Right ventricle myocardium superior (tissue), 1 donor: ENCODE results near the gene PDE3A. TPM values are rescaled to one million over a fixed set of nuclear protein-coding genes. Genes with fewer than 3 reads are reported as not detected.
A peak's percentile ranks its signal among the peaks of the same experiment; 100 is the strongest.
"Not testable (repeated sequence)": the region's sequence is repeated elsewhere in the genome, so short reads cannot be mapped to it uniquely, and the experiment has no call there.

ENCODE experiments used
- ATAC-seq: fragments of 200-7000 bp; cut with Tn5 transposase; one replicate; pipeline ENCODE4 v1.9.1; 2020; ENCODE audit warnings: mild to moderate bottlenecking; ENCODE audit not compliant: poor library complexity
- DNase-seq: peaks from one replicate; pipeline ENCODE4 v3.0.0-alpha.2; 2020
- intact Hi-C: fragments of 100-400 bp; cut with DNase I; formaldehyde crosslinking; loops from one replicate; pipeline ENCODE4 v1.11.2; 2022
- total RNA-seq: library from RNA; stranded (reverse); fragmentation: NEBNext Ultra II Directional; extraction: Animal tissue kit (Norgen Biotek cat#: 25700); gene quantifications from one replicate; pipeline ENCODE4 v1.2.1, GENCODE V29; 2021
- donor health status: DM: no; HTN: yes; CAD: no; lungs with severe emphysema.

Gene PDE3A
- total RNA-seq, 1 donor from 2014 or later = 153 TPM

DNA sequence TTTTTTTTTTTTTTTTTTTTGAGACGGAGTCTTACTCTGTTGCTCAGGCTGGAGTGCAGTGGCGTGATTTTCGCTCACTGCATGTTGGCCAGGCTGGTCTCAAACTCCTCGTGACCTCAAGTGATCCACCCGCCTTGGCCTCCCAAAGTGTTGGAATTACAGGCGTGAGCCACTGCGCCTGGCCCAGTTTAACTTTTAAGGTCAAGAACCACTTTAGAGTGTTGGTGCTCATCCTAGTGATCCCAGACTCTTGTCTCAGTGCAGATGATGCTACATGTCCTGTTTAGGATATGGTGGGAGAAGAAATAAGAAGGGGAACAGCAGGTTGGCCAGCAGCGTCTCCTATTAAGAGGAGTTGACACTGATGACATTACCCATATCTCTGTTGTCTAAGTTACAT is 246.7 kb downstream of the PDE3A start:
- DNase-seq, intact Hi-C loops: not testable (repeated sequence)
- ATAC-seq = peak; percentile 54

- no peak for DNase-seq
- no peak for ATAC-seq
- intact Hi-C loops = no loop called here
These were observed 247.8 kb downstream of the PDE3A start for GRCh38 chr12:20616093-20616492.

DNA sequence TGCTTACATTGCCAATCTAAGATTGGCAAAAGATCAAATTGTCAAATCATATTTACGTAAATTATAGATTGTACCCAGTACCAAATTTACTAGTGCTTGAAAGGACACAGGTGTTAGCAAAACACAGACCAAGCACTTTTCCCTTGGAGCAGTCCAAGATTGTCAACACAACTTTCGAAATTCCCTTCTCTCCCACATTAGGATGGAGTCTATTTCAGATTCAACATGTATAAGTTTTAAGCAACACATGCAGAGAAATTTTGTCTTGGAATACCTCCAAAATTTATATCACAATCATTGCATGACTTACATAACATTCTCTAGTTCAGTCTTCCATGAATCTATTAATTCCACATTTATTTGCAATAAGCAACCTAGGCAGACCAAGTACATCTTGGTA is 251.9 kb downstream of the PDE3A start:
- ATAC-seq = no peak
- intact Hi-C loops = no loop called here
- no peak for DNase-seq

- intact Hi-C loops = no loop called here
- ATAC-seq (peak; percentile 20), DNase-seq (no peak)
These were observed 256.4 kb downstream of the PDE3A start for GRCh38 chr12:20624718-20625117.

DNA sequence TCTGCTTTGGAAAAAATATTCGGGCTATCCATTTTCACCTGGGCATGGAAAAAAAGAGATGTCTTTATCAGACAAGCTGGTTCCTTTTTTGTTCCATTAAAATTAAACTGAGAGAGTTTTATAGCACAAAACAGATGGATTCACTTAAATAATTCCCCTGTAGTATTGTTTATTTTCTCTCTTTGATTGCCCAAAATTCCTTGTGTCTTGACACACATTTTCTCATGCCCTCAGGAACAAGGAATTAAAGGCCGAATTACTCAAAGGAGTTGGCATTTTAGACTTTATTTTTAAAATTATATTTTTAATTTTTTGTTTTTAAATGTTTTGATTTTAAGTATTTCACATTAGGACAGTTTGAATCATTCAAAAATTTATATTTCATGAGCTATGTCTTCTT is 257.2 kb downstream of the PDE3A start:
- no peak for DNase-seq
- no peak for ATAC-seq
- intact Hi-C loops = no loop called here

DNA sequence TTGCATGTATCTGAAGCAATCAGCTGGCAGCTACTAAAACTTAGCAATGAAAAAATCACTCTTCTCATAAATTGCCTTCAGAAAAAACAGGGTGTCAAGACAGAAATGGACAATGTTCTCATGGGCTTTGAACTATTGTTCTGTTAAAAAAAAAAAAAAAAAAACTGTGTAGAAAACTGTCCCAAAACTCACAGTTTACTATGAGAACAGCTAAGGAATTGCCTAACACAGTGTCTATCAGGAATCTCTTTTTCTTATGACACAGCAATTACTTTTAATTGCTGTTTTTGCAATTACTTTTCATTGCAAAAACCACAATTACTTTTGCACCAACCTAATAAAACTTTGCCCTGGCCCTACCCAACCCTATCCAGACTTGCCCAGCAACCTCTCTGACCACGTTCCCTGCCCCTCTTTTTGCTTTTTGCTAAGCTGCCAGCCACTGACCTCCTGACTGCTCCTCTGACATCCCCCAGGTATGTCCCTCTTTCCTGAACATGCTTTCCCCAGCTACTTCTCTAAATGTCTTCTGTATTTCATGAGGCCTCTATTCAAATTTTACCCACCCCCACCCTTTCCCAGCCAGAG is 258.8 kb downstream of the PDE3A start:
- intact Hi-C loops = no loop called here
- ATAC-seq (peak; percentile 24), DNase-seq (no peak)

- DNase-seq = no peak
- peak; percentile 42 for ATAC-seq
- intact Hi-C loops = no loop called here
These were observed 260.0 kb downstream of the PDE3A start for GRCh38 chr12:20628226-20628787.

DNA sequence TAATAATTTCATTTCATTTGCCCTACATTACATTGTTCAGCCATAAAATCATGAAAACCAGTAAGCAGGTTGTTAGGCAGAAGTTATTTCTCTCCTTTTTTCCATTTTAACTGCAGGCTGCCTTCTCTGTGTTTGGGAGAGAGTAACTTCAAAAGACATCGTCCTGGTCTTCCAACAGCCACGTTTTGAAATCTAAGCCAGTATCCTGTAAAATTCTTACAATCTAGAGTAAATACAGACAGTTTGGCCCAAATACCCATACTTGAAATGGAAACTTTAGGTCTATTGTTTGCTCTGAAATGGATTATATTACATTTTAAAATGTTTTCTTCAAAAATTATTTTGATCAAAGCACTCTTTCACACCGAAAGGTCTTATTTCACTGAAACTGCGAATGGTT is 260.7 kb downstream of the PDE3A start:
- ATAC-seq (no peak), DNase-seq (no peak)
- intact Hi-C loops = no loop called here

DNA sequence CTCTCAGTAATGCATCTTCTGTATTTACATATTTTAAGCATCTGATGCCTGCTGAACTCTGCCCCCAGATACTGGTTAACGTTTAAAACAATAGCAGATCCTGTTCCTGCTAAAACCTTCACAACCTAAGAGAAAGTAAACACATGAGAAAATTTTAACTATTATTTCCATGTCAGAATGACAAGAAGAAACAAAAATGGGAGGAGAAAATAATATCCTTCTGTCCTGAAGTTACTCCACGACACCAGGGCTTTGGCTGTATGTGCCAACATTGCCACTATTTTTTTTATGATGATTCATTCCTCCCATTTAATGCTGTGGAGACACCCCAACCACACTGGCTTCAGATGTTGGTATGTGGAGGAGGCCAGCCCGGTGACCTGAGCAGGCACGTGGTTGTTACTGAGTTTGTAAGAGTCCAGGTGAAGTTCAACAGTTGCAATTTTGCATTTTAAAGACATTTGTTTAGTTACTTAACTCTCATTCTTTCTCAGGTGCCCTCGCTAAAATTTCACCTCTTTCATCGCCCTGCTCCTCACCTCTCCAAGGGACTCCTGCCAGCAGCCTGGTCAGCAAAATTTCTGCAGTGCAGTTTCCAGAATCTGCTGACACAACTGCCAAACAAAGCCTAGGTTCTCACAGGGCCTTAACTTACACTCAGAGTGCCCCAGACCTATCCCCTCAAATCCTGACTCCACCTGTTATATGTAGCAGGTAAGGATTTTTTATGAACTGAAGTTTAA is 261.2 kb downstream of the PDE3A start:
- DNase-seq = no peak
- intact Hi-C loops = no loop called here
- ATAC-seq = peak; percentile 58

- ATAC-seq (no peak), DNase-seq (no peak)
- intact Hi-C loops = no loop called here
These were observed 263.4 kb downstream of the PDE3A start for GRCh38 chr12:20631711-20632110.

GRCh38 chr12:20641106-20641505 is 272.8 kb downstream of the PDE3A start:
- no peak for DNase-seq
- intact Hi-C loops = no loop called here

GRCh38 chr12:20643822-20644221 is 275.5 kb downstream of the PDE3A start:
- DNase-seq = no peak
- peak; percentile 31 for ATAC-seq
- intact Hi-C loops = no loop called here

More at GRCh38 chr12:20641106-20641505, 272.8 kb downstream of the PDE3A start:
- no peak for ATAC-seq

DNA sequence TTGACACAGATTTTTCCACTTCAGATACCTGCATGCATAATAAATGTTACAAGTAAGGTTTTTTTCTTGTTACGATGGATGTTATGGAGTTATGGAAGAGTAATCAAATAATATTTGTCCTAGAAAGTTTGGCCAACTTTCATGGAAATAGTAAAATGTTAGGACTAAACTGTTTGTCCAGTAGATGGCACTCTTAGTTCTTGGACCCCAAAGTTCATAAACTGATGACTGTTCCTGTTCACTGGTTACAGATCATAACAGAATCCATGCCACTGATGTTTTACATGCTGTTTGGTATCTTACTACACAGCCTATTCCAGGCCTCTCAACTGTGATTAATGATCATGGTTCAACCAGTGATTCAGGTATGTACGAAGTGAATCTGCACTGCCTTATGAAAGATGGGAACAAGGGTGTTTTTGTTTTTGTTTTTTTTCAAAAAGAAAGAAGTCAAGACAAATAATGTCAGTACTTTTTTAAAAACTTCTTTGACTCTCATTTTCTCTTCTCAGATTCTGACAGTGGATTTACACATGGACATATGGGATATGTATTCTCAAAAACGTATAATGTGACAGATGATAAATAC is 278.0 kb downstream of the PDE3A start:
- peak; percentile 14 for ATAC-seq
- intact Hi-C loops = no loop called here
- no peak for DNase-seq

GRCh38 chr12:20653871-20654270 is 285.5 kb downstream of the PDE3A start:
- DNase-seq = no peak
- ATAC-seq = peak; percentile 31
- intact Hi-C loops = no loop called here

- no peak for ATAC-seq
- intact Hi-C loops = no loop called here
- no peak for DNase-seq
These were observed 288.3 kb downstream of the PDE3A start for GRCh38 chr12:20656600-20656999.

DNA sequence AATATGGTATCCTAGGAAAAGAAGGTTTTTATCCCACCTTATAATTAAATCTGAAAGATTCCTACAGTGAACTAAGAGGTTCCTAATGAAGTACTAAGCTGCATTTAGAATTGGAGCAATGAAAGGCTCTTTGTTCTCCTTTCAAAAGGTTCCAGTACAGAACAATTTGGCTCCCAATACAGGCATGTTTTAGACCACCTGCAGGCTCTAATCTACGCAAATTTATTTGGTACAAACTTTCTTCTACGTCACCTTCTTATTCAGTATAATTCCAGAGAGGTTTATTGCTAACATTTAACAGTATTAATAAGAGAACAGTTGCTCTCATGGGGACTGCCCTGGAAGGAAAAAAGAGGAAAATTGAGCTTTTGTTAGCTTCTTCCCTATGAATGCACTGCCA is 289.2 kb downstream of the PDE3A start:
- ATAC-seq (no peak), DNase-seq (no peak)
- intact Hi-C loops = no loop called here

DNA sequence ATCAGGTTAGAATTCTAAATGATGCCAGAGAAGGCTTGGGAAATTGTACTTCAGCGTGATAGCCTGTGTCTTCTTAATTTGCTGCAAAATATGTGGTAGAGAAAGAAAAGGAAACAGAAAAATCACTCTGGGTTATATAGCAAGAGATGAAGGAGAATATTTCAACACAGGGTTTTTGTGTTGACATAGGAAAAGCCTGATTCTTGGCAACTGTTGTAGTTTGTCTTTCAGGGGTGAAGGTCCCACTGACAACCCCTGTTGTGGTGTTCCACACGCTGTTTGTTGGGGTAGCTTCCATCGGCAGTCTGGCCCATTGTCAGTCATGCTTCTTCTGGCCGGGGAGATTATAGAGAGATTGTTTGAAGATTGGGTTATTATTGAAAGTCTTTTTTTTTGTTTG is 313.0 kb downstream of the PDE3A start:
- intact Hi-C loops = no loop called here
- no peak for DNase-seq
- no peak for ATAC-seq

DNA sequence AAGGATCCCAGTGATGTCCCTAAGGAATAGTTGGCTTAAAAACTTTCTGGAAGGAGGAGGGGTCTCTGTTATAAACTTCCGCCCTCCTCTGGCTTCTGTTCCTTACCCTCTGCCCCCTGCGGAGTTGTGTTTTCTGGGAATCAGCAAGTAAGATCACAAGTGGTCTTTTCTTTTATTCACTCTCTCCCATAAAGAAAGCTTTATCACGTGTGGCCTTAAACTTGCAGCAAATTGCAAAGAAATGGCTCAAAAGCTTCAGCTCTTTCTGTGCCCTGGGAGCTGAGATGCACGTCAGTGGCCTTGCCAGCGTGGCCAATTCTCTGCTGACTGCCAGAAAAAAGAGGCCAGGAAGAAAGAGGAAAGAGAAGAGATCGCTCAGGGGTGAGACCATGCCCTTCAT is 326.9 kb downstream of the PDE3A start, which contains the start of gene SLCO1C1:
TSS of gene SLCO1C1 (plus strand) at position 101 of the 400 bp plus-strand sequence. CDS start 4,245 bp downstream, outside the sequence.
- ATAC-seq (peak; percentile 29), DNase-seq (peak; percentile 29)
- intact Hi-C loops = no loop called here

DNA sequence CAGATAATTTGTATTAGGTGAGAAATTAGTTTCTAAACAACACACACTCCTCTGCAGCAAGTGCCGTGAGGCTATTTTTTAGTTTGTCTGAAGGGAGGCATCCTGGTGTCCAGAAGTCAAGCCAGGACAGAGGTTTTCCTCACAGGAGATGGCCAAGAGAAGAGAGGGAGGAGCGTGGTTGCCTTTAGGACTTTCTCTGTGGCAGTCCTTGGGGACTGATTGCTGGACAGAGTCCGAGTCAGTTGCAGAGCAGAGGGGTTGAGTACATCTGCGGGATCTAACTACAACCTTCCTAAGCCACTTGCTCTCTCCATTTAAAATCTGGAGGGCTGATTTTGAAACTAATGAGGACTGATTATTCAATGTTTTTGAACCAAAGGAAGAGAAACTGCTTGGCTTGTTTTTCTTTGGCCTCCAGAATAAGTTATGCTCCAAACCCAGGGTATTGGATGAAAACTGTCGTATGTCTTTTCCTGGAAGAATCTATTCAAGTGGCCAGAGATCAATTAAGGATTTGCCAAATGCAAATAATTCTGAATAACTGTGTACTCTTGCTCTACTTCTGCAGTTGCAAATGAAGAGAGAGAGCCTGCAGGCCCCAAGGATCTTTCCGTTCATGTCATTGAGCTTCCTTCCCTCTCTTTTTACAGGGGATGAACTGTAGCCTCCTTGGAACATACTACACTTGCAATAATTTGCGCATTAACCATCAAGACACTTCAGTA is 328.0 kb downstream of the PDE3A start:
- intact Hi-C loops = no loop called here
- ATAC-seq = peak; percentile 77

More for the DNA sequence above, 328.0 kb downstream of the PDE3A start:
- peak; percentile 67 for DNase-seq
